ENCODE data around the gene HBQ1.

The HBQ1 gene

GRCh38 chr16:144797-145252 is 35.4 kb upstream of the HBQ1 start:
- Histone ChIP-seq H3K36me3 (ENCODE audit: control insufficient read depth in 2 of 2, insufficient read depth in 1 of 2, low read length in 2 of 2) (no peaks in the 10 kb centered on the region), H3K27ac (ENCODE audit: extremely low read depth, low read depth, low read length) (no peak overlapping the region), H3K4me1 (ENCODE audit: control insufficient read depth, insufficient read depth, low read length) (peaks cover 4% of the 10 kb centered on the region; the same call in 1 of the 2 replicates), H3K4me3 (ENCODE audit: low read depth, low read length) (no peak overlapping the region), H3K9me3 (ENCODE audit: control insufficient read depth, insufficient read depth, low read depth, low read length) (no peaks in the 10 kb centered on the region)
- CTCF ChIA-PET, result no interaction called here
- TF ChIP-seq ZNF146 (tag by site-specific recombination; IDR thresholded peaks at IDR 0.05), result peak; percentile 49; the same call in 1 of the 2 replicates
- TF ChIP-seq ZNF664 (tag by site-specific recombination; IDR thresholded peaks at IDR 0.05), result no peak
- no peak for TF ChIP-seq ZNF747 (tag by site-specific recombination; IDR thresholded peaks at IDR 0.05)
- POLR2A ChIA-PET, result no interaction called here

GRCh38 chr16:146646-147045 is 33.6 kb upstream of the HBQ1 start:
- no peaks in the 10 kb centered on the region for H3K36me3 ChIP-seq (ENCODE audit: control insufficient read depth in 2 of 2, insufficient read depth in 1 of 2, low read length in 2 of 2)
- ChIA-PET CTCF (no interaction called here), POLR2A (no interaction called here)
- H3K4me3 ChIP-seq (ENCODE audit: low read depth, low read length), result no peak overlapping the region
- peaks cover 4% of the 10 kb centered on the region; the same call in 1 of the 2 replicates for H3K4me1 ChIP-seq (ENCODE audit: control insufficient read depth, insufficient read depth, low read length)
- TF ChIP-seq PRDM1 (tag by site-specific recombination; IDR thresholded peaks at IDR 0.05), result no peak
- no peak overlapping the region for H3K27ac ChIP-seq (ENCODE audit: extremely low read depth, low read depth, low read length)
- H3K9me3 ChIP-seq (ENCODE audit: control insufficient read depth, insufficient read depth, low read depth, low read length), result no peaks in the 10 kb centered on the region

DNA sequence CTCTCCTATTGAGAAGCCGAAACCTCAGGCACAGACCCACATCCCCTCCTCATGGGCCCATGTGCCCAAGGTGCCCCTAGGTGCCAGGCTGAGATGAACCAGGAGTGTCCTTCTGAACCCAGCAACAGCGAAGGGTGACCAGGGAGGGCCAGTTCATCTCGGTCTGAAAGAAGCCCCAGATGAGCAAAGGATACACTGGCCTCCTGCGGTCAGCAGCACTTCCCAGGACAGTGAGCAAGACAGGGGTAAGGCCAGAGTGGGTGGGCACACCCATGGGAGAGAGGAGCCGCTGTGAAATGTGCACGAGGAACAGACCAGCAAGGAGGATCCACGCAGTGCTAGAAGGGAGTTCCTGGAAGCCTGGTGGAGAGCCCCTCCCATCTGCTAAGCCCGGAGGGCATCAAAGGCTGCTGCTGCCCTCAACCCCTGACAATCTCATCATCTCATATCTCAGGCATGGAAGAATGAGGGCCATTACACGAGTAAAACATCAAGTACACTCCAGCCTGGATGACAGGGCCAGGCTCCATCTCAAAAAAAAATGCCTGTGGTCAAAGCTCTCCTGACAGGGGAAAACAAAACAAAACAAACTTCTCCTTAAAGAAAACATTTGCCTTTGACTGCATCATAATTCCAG is 31.1 kb upstream of the HBQ1 start:
- ChIA-PET POLR2A (interaction anchor here (0.5 to 0.6 kb wide), 2 partner anchors 10 kb away, joined by 3 to 5 read pairs; no protein-coding TSS in a partner anchor), CTCF (interaction anchor here (0.5 to 1.5 kb wide), 2 partner anchors 52 to 81 kb away, joined by 3 to 8 read pairs; no protein-coding TSS in a partner anchor)
- peaks cover 4% of the 10 kb centered on the region; the same call in 1 of the 2 replicates for H3K4me1 ChIP-seq (ENCODE audit: control insufficient read depth, insufficient read depth, low read length)
- 0 out of 2 replicates have a peak, but pooled peaks have one; percentile 31 for TF ChIP-seq KLF17 (tag by site-specific recombination; IDR thresholded peaks at IDR 0.05)
- TF ChIP-seq TRIM28 (IDR thresholded peaks at IDR 0.05; ENCODE audit: borderline replicate concordance, low read length), result peak; percentile 26; the same call in 1 of the 2 replicates
- peak; percentile 54; the same call in 1 of the 2 replicates for TF ChIP-seq ZNF335 (tag by site-specific recombination; conservative IDR thresholded peaks at IDR 0.05)
- TF ChIP-seq ZNF221 (tag by site-specific recombination; IDR thresholded peaks at IDR 0.05; ENCODE audit: borderline replicate concordance), result no peak
- peak; percentile 12; the same call in 1 of the 2 replicates for TF ChIP-seq ZBTB17 (tag by site-specific recombination; IDR thresholded peaks at IDR 0.05)
- no peak for TF ChIP-seq GLI2 (tag by site-specific recombination; IDR thresholded peaks at IDR 0.05; ENCODE audit: borderline replicate concordance, low read depth)
- H3K4me3 ChIP-seq (ENCODE audit: low read depth, low read length), result no peak overlapping the region
- H3K36me3 ChIP-seq (ENCODE audit: control insufficient read depth in 2 of 2, insufficient read depth in 1 of 2, low read length in 2 of 2), result no peaks in the 10 kb centered on the region
- H3K27ac ChIP-seq (ENCODE audit: extremely low read depth, low read depth, low read length), result no peak overlapping the region
- no peaks in the 10 kb centered on the region for H3K9me3 ChIP-seq (ENCODE audit: control insufficient read depth, insufficient read depth, low read depth, low read length)

DNA sequence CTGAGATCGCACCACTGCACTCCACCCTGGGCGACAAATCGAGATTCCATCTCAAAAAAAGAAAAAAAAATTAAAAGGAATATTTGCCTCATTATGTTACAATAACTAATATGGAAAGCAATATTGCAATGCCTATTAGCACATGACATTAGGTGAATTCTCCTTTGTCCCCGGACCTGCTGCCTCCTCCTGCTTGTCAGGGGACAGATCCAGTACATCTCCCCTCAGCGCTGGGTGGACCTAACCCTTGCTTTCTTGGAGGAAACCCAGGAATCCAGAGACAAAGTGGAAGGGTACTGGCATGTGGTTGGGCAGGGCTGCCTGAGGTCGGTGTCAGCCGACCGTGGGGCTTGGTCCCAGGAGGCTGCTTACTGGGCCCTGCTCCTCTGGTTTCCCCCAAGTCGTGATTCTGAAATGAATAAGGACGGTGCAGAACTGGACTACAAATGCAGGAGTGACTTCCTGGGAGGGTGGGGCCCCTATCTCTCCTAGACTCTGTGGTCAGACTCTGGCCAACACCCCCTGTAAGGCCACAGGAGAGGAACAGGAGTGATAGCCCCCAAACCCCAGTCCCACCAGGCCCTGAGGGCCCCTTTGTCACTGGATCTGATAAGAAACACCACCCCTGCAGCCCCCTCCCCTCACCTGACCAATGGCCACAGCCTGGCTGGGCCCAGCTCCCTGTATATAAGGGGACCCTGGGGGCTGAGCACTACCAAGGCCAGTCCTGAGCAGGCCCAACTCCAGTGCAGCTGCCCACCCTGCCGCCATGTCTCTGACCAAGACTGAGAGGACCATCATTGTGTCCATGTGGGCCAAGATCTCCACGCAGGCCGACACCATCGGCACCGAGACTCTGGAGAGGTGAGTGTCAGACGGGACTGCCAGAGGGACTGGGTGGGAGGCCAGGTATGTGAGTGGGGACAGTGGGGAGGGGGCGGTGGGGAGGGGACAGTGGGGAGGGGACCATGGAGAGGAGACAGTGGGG is 27.8 kb upstream of the HBQ1 start, which contains the start of gene HBZ:
TSS of gene HBZ (plus strand) at position 504 of the 988 bp plus-strand sequence. CDS start at position 770, 266 bp downstream.
- peak; percentile 38; the same call in 1 of the 2 replicates for TF ChIP-seq PRDM10 (tag by site-specific recombination; IDR thresholded peaks at IDR 0.05)
- no peak for TF ChIP-seq GLIS1 (tag by site-specific recombination; IDR thresholded peaks at IDR 0.05)
- TF ChIP-seq GFI1B (tag by site-specific recombination; IDR thresholded peaks at IDR 0.05), result no peak
- TF ChIP-seq ZNF449 (tag by site-specific recombination; IDR thresholded peaks at IDR 0.05), result peak; percentile 81
- TF ChIP-seq ZNF658 (tag by site-specific recombination; IDR thresholded peaks at IDR 0.05), result no peak
- no peaks in the 10 kb centered on the region for H3K36me3 ChIP-seq (ENCODE audit: control insufficient read depth in 2 of 2, insufficient read depth in 1 of 2, low read length in 2 of 2)
- CTCF ChIA-PET, result interaction anchor here (0.7 kb wide), 1 partner anchor 183 kb away, joined by 3 read pairs; no protein-coding TSS in a partner anchor
- POLR2A ChIA-PET, result no interaction called here
- peaks cover 4% of the 10 kb centered on the region; the same call in 1 of the 2 replicates for H3K4me1 ChIP-seq (ENCODE audit: control insufficient read depth, insufficient read depth, low read length)
- H3K27ac ChIP-seq (ENCODE audit: extremely low read depth, low read depth, low read length), result no peak within 1 kb of the TSS
- H3K4me3 ChIP-seq (ENCODE audit: low read depth, low read length), result no peak within 1 kb of the TSS
- no peaks in the 10 kb centered on the region for H3K9me3 ChIP-seq (ENCODE audit: control insufficient read depth, insufficient read depth, low read depth, low read length)
